GM19351 (cell line): ENCODE measurements around the gene SAMD14.

Source experiments
- ATAC-seq: cut with Tn5 transposase; IDR thresholded peaks from one replicate; pipeline ENCODE4 v1.9.1; 2021; ENCODE audit warnings: mild to moderate bottlenecking, moderate library complexity; ENCODE audit not compliant: unreplicated experiment

SAMD14 gene

GRCh38 chr17:50113624-50114320 is 16.2 kb downstream of the SAMD14 start:
- ATAC-seq: no peak

- no peak for ATAC-seq
These were observed 17.3 kb downstream of the SAMD14 start for GRCh38 chr17:50112694-50113093.

- no peak for ATAC-seq
These were observed 18.0 kb downstream of the SAMD14 start for GRCh38 chr17:50111673-50112655.

- no peak for ATAC-seq
These were observed 19.2 kb downstream of the SAMD14 start for GRCh38 chr17:50110591-50111349.

GRCh38 chr17:50109785-50110184 is 20.2 kb downstream of the SAMD14 start:
- ATAC-seq: no peak

GRCh38 chr17:50109207-50109606 is 20.8 kb downstream of the SAMD14 start:
- no peak for ATAC-seq

- no peak for ATAC-seq
These were observed 21.4 kb downstream of the SAMD14 start for GRCh38 chr17:50108556-50108955.

- ATAC-seq: no peak
These were observed 22.1 kb downstream of the SAMD14 start for GRCh38 chr17:50107790-50108414.

GRCh38 chr17:50106393-50107131 is 23.4 kb downstream of the SAMD14 start:
- ATAC-seq: no peak

GRCh38 chr17:50105811-50106210 is 24.1 kb downstream of the SAMD14 start:
- ATAC-seq: no peak

GRCh38 chr17:50103941-50104340 is 26.0 kb downstream of the SAMD14 start:
- ATAC-seq: no peak

GRCh38 chr17:50103252-50103651 is 26.7 kb downstream of the SAMD14 start:
- ATAC-seq: no peak

GRCh38 chr17:50102164-50102991 is 27.6 kb downstream of the SAMD14 start:
- ATAC-seq: no peak

GRCh38 chr17:50101346-50102163 is 28.4 kb downstream of the SAMD14 start:
- ATAC-seq: no peak

GRCh38 chr17:50100921-50101345 is 29.0 kb downstream of the SAMD14 start:
- ATAC-seq: no peak

- ATAC-seq: no peak
These were observed 29.5 kb downstream of the SAMD14 start for GRCh38 chr17:50100480-50100883.

GRCh38 chr17:50099003-50099402 is 31.0 kb downstream of the SAMD14 start:
- ATAC-seq: no peak

GRCh38 chr17:50098583-50098982 is 31.4 kb downstream of the SAMD14 start:
- no peak for ATAC-seq
